Lung microvascular endothelial cell (primary cell): ENCODE results near the gene OBSCN. TPM values are rescaled to one million over a fixed set of nuclear protein-coding genes. Genes with fewer than 3 reads are reported as not detected.
"Not testable (repeated sequence)": the region's sequence is repeated elsewhere in the genome, so short reads cannot be mapped to it uniquely, and the experiment has no call there.

Source experiments
- DNase-seq, 2 donors: peaks; one replicate each; pipeline versions ENCODE4 v3.0.0 to v3.0.0-alpha.2; 2010; ENCODE audit warnings: low read depth in 2 of 2
- total RNA-seq: library from RNA; depleted of rRNA; stranded (reverse); fragments of >200 nt; gene quantifications from 2 replicates; pipeline ENCODE4 v1.2.1, GENCODE V29; 2014

Gene OBSCN
- total RNA-seq, 1 donor from 2014 or later, result 9.5 TPM

- DNase-seq, result no peak
Observed at GRCh38 chr1:228211531-228212414, 3.9 kb downstream of the OBSCN start.

GRCh38 chr1:228212415-228212965 lies 4.6 kb downstream of the OBSCN start:
- no peak for DNase-seq

GRCh38 chr1:228212966-228213844 lies 5.4 kb downstream of the OBSCN start:
- DNase-seq, result peak; percentile 66 to 74

- DNase-seq, result no peak
Observed at GRCh38 chr1:228213917-228214808, 6.3 kb downstream of the OBSCN start.

- no peak for DNase-seq
Observed at GRCh38 chr1:228214921-228215662, 7.2 kb downstream of the OBSCN start.

GRCh38 chr1:228215663-228216116 lies 7.8 kb downstream of the OBSCN start:
- no peak for DNase-seq

GRCh38 chr1:228216371-228217320 lies 8.8 kb downstream of the OBSCN start:
- no peak for DNase-seq

DNA sequence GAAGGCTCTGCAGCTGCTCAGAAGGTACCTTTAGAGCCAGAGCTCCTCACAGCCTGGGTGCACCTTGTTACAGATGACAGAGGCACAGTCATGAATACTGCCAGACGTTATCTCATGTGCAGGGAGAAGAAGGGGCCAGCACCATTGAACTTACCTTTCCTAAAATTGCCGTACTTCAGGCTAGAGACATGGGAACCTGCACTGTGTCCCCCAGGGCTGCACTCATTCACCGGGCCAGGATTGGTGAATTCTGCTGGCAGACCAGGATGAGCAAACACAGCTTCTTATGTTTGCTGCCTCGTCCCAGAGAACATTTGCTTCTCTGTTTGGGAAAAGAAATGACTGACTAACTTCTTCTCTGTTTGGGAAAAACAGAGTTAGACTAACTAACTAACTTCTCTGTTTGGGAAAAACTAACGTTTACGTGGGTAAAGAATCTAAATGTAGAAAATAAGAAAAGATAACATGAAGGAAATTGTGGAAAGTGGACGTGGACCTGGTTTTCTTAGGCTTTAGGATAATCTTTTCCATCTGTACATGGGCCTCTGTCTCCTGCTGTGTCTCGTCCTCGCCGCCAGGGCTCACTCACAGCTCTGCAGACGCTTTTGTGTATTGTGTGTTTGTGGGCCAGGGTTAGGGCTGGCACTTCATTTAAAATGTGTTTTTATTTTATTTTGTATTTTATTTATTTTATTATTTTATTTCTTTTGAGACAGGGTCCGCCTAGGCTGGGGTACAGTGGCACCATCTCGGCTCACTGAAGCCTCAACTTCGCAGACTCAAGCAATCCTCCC lies 9.9 kb downstream of the OBSCN start:
- no peak for DNase-seq

GRCh38 chr1:228218513-228219244 lies 10.8 kb downstream of the OBSCN start:
- DNase-seq, result no peak

DNA sequence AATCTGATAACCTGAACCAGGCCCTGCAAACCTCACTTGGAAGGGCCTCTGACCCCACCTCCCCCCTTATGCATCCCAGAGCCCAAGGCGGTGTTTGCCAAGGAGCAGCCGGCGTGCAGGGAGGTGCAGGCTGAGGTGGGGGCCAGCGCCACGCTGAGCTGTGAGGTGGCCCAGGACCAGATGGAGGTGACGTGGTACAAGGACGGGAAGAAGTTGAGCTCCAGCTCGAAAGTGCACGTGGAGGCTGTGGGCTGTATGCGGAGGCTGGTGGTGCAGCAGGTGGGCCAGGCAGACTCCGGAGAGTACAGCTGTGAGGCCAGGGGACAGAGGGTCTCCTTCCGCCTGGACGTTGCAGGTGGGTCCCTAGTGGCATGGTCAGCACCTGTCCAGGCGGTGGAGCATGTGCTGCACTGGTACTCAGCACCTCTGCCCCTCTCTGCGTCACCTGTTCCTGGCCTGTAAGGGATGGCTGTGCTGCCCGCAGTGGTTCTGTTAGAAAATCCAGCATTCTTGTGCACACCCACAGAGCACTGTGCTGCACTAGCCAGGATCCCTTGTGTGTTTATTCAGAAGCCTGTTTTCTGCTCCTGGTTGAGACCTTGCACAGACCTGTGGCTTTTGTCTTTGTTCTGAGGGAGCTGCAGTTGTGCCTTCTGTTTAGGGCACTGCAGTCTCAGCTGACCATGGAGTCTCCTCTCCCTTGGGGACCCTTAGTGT lies 11.6 kb downstream of the OBSCN start:
- DNase-seq, result no peak

GRCh38 chr1:228219962-228220780 lies 12.3 kb downstream of the OBSCN start:
- no peak for DNase-seq

- DNase-seq, result not testable (repeated sequence)
Observed at GRCh38 chr1:228221097-228221496, 13.3 kb downstream of the OBSCN start.

- DNase-seq, result no peak
Observed at GRCh38 chr1:228222548-228222947, 14.7 kb downstream of the OBSCN start.

- DNase-seq, result no peak
Observed at GRCh38 chr1:228224198-228225164, 16.6 kb downstream of the OBSCN start.
